Measurements from ENCODE around the gene C11orf21. TPM values are rescaled to one million over a fixed set of nuclear protein-coding genes. Genes with fewer than 3 reads are reported as not detected.

The C11orf21 gene
- polyA plus RNA-seq, 1 of the 3 experiments (the other 2 are of a cell fraction) = 0.03 TPM

GRCh38 chr11:2265396-2265795, 36.3 kb downstream of the C11orf21 start (continued):
- no peak for TF ChIP-seq POLR2AphosphoS5 (IDR thresholded peaks at IDR 0.05; ENCODE audit: low read depth, low read length)
- TF ChIP-seq MEF2A (IDR thresholded peaks at IDR 0.05; ENCODE audit: borderline replicate concordance, low read depth) = no peak
- TF ChIP-seq MXI1 (IDR thresholded peaks at IDR 0.05; ENCODE audit: low read depth, low read length) = no peak
- TF ChIP-seq USF2 (IDR thresholded peaks at IDR 0.05; ENCODE audit: borderline replicate concordance, low read depth, low read length) = no peak
- TF ChIP-seq GATA2 (CRISPR knock-in tag; IDR thresholded peaks at IDR 0.05) = no peak
- no peak for TF ChIP-seq TCF12 (IDR thresholded peaks at IDR 0.05)
- no peak for TF ChIP-seq SIN3A (IDR thresholded peaks at IDR 0.05; ENCODE audit: borderline replicate concordance, low read depth, low read length)
- no peak for TF ChIP-seq ZBTB33 (IDR thresholded peaks at IDR 0.05; ENCODE audit: borderline replicate concordance, low read depth)

DNA sequence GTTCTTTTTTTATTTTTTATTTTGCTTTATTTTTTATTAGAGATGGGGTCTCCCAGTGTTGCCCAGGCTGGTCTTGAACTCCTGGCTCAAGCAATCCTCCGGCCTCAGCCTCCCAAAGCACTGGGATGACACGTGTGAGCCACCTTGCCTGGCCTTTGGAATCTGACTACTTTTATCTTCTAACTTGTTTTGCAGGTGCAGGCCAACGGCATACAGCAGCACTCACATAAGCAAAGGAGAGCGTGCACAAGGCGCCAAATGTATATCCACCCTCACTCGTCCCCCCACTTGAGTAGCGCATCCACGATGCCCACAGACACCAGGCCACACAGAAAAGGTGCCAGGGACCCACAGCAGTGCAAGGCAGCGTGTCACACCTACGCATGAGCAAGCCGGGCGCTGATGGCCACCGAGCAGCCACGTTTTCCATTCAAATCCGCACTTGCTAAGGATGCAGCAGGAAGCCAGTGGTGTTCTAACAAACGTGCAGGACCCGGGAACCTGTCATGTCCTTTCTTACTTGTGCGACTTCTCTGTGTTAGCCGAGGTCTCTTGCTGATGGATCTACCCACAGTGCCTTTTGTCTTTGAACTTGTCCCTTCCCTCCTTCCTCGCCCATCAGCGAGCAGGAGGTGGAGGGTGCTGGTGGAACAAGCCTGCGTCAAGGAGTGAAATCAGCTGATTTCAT, 37.2 kb downstream of the C11orf21 start:
- Histone ChIP-seq H3K4me1 (ENCODE audit: control insufficient read depth in 1 of 2, insufficient read depth in 2 of 2, low read depth in 1 of 2, low read length in 1 of 2) (no peaks in the 10 kb centered on the region), H3K9me2 (no peaks in the 10 kb centered on the region), H3K79me2 (ENCODE audit: insufficient read depth) (no peaks in the 10 kb centered on the region), H2AFZ (ENCODE audit: low read depth) (no peak overlapping the region), H3K4me3 (ENCODE audit: low read depth in 2 of 2, low read length in 1 of 2) (no peak overlapping the region), H3K36me3 (replicated peaks in 1 of 2; ENCODE audit: control insufficient read depth in 1 of 2, insufficient read depth in 2 of 2, low read length in 1 of 2) (no peaks in the 10 kb centered on the region), H3K9ac (no peak overlapping the region), H3K4me2 (no peak overlapping the region), H3F3A (replicated peaks; ENCODE audit: insufficient read depth) (no peaks in the 10 kb centered on the region), H3K27me3 (ENCODE audit: insufficient read depth) (peaks cover 10% of the 10 kb centered on the region; the same call in 1 of the 2 replicates), H3K9me3 (no peaks in the 10 kb centered on the region), H3K27ac (ENCODE audit: low read depth in 2 of 2, low read length in 1 of 2) (no peak overlapping the region), H4K20me1 (ENCODE audit: insufficient read depth) (no peaks in the 10 kb centered on the region)
- 53% methylated on average over 18 of the region's 22 CpGs for WGBS (ENCODE audit: low lambda C conversion rate)
- DNase-seq = no peak
- ChIA-PET CTCF (no interaction called here), POLR2A (no interaction called here)
- TF ChIP-seq JUND (IDR thresholded peaks at IDR 0.05) (no peak), TAF1 (IDR thresholded peaks at IDR 0.05; ENCODE audit: borderline replicate concordance, low read depth, low read length) (no peak), TCF12 (IDR thresholded peaks at IDR 0.05) (no peak), NRF1 (IDR thresholded peaks at IDR 0.05; ENCODE audit: low read depth, low read length) (no peak), FOXJ3 (CRISPR knock-in tag; IDR thresholded peaks at IDR 0.05) (no peak), USF2 (IDR thresholded peaks at IDR 0.05; ENCODE audit: borderline replicate concordance, low read depth, low read length) (no peak), NFIC (IDR thresholded peaks at IDR 0.05; ENCODE audit: borderline replicate concordance) (no peak), RAD21 (IDR thresholded peaks at IDR 0.05; ENCODE audit: low read length) (no peak), RFX5 (IDR thresholded peaks at IDR 0.05; ENCODE audit: low read length) (no peak), SIN3A (IDR thresholded peaks at IDR 0.05; ENCODE audit: borderline replicate concordance, low read depth, low read length) (no peak), EP300 (IDR thresholded peaks at IDR 0.05; ENCODE audit: borderline replicate concordance in 1 of 2, low read depth in 1 of 2, low read length in 1 of 2) (no peak), ELF1 (IDR thresholded peaks at IDR 0.05) (no peak), CHD2 (IDR thresholded peaks at IDR 0.05; ENCODE audit: low read length, partially characterized antibody) (no peak), IRF3 (IDR thresholded peaks at IDR 0.05; ENCODE audit: low read depth, low read length) (no peak)
- TF ChIP-seq, protein P1, sequence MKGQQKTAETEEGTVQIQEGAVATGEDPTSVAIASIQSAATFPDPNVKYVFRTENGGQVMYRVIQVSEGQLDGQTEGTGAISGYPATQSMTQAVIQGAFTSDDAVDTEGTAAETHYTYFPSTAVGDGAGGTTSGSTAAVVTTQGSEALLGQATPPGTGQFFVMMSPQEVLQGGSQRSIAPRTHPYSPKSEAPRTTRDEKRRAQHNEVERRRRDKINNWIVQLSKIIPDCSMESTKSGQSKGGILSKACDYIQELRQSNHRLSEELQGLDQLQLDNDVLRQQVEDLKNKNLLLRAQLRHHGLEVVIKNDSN (IDR thresholded peaks at IDR 0.05; ENCODE audit: borderline replicate concordance, low read depth) = no peak
- TF ChIP-seq, protein P2, sequence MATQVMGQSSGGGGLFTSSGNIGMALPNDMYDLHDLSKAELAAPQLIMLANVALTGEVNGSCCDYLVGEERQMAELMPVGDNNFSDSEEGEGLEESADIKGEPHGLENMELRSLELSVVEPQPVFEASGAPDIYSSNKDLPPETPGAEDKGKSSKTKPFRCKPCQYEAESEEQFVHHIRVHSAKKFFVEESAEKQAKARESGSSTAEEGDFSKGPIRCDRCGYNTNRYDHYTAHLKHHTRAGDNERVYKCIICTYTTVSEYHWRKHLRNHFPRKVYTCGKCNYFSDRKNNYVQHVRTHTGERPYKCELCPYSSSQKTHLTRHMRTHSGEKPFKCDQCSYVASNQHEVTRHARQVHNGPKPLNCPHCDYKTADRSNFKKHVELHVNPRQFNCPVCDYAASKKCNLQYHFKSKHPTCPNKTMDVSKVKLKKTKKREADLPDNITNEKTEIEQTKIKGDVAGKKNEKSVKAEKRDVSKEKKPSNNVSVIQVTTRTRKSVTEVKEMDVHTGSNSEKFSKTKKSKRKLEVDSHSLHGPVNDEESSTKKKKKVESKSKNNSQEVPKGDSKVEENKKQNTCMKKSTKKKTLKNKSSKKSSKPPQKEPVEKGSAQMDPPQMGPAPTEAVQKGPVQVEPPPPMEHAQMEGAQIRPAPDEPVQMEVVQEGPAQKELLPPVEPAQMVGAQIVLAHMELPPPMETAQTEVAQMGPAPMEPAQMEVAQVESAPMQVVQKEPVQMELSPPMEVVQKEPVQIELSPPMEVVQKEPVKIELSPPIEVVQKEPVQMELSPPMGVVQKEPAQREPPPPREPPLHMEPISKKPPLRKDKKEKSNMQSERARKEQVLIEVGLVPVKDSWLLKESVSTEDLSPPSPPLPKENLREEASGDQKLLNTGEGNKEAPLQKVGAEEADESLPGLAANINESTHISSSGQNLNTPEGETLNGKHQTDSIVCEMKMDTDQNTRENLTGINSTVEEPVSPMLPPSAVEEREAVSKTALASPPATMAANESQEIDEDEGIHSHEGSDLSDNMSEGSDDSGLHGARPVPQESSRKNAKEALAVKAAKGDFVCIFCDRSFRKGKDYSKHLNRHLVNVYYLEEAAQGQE (IDR thresholded peaks at IDR 0.05; ENCODE audit: low read depth, low read length) = no peak
